Heart right ventricle (tissue), 16 donors: ENCODE data around the gene MBD2. TPM values are rescaled to one million over a fixed set of nuclear protein-coding genes. Genes with fewer than 3 reads are reported as not detected.

Experiments
- ATAC-seq, 8 donors: fragments of 200-7000 bp; cut with Tn5 transposase; one replicate each; pipeline ENCODE4 v1.9.1; 2020; ENCODE audit warnings: mild to moderate bottlenecking in 8 of 8, moderate library complexity in 8 of 8, moderate number of reproducible peaks in 1 of 8
- DNase-seq, 2 donors: peaks; one replicate each; pipeline ENCODE4 v3.0.0-alpha.2; 2020
- H3K27ac ChIP-seq, 10 donors: fragments of 200-600 bp; sonication (generic) in 2 of 10; one replicate each; pipeline versions ENCODE4 v1.5.0 to v1.8.0; 2020 to 2022; ENCODE audit warnings: mild to moderate bottlenecking in 3 of 10
- H3K27me3 ChIP-seq, 7 donors: fragments of 200-600 bp; one replicate each; pipeline ENCODE4 v1.8.0; 2021 to 2022; ENCODE audit warnings: mild to moderate bottlenecking in 2 of 7
- H3K36me3 ChIP-seq, 9 donors: fragments of 200-600 bp; sonication (generic) in 1 of 9; one replicate each; pipeline versions ENCODE4 v1.5.0 to v1.8.0; 2020 to 2022; ENCODE audit warnings: mild to moderate bottlenecking in 2 of 9
- H3K4me1 ChIP-seq, 9 donors: fragments of 200-600 bp; sonication (generic) in 1 of 9; one replicate each; pipeline versions ENCODE4 v1.5.0 to v1.8.0; 2020 to 2022; ENCODE audit warnings: mild to moderate bottlenecking in 4 of 9
- H3K4me3 ChIP-seq, 10 donors: fragments of 200-600 bp; sonication (generic) in 2 of 10; one replicate each; pipeline versions ENCODE4 v1.5.0 to v1.8.0; 2020 to 2022; ENCODE audit warnings: mild to moderate bottlenecking in 7 of 10, moderate library complexity in 2 of 10
- H3K9me3 ChIP-seq, 11 donors: fragments of 200-600 bp in 10 of 11; sonication (generic) in 2 of 11; one replicate each; pipeline versions ENCODE4 v1.5.0 to v1.8.0; 2013 to 2022; ENCODE audit warnings: mild to moderate bottlenecking in 2 of 11, control low read depth in 1 of 11, moderate library complexity in 1 of 11
- CTCF ChIP-seq, 9 donors: fragments of 200-600 bp; sonication (generic) in 2 of 9; IDR thresholded peaks; one replicate each; pipeline versions ENCODE4 v1.5.0 to v1.8.0; 2021 to 2022; ENCODE audit warnings: antibody characterized with exemption in 9 of 9, mild to moderate bottlenecking in 5 of 9, moderate library complexity in 1 of 9
- WGBS, 2 donors: extraction: QIAGEN DNeasy Blood & Tissue Kit; methylation state at CpG; one replicate each; pipeline ENCODE4 v1.1.7; 2013; ENCODE audit warnings: inconsistent platforms in 1 of 2; 5-methylcytosine and 5-hydroxymethylcytosine counted together
- intact Hi-C, 10 donors: fragments of 100-400 bp; cut with DNase I; formaldehyde crosslinking; loops; one replicate each; pipeline versions ENCODE4 v1.11.1 to v1.14.2; 2022
- polyA plus RNA-seq, 2 donors: library from polyadenylated mRNA; stranded (reverse); fragments of 200-250 nt; gene quantifications; one replicate each; pipeline ENCODE4 v1.2.3, GENCODE V29; 2013
- total RNA-seq, 10 donors: library from RNA; stranded (reverse); fragmentation: NEBNext Ultra II Directional in 3 of 10; extraction: Animal tissue kit (Norgen Biotek cat#: 25700) in 3 of 10; gene quantifications; one replicate each; pipeline versions ENCODE4 v1.2.1 to v1.2.4, GENCODE V29; 2021 to 2023
- donor health status: Arrhythmogenic right ventricular cardiomyopathy.
- donor health status: ischemic (EF 13 %, LVEDD 7.1; RV severe dilation, severe dysfunction).
- donor health status: healthy with polysubstance abuse.
- donor health status: DM: no; HTN: yes; CAD: no.
- donor health status: DM: no; HTN: no; CAD: no.
- donor health status: ischemic (EF 25% LVEDD 6.9; RV normal size, moderate dysfunction).
- donor health status: ischemic (EF 25% LVEDD 5.7; RV mildly dilated, moderate dysfunction).
- donor health status: healthy.
- donor health status: DM: yes; HTN: yes; CAD: no.
- donor health status: Ischemic cardiomyopathy.
- donor health status: ischemic (EF 35%, LVEDD 5.7; RV mildly dilated, moderate dysfunction).
- donor health status: nonischemic (EF 11% LVEDD 7.7; RV severe dilation, severe dysfunction).
- donor health status: DM: yes; HTN: yes; CAD: no.
- donor health status: PGD.
- donor health status: ischemic (EF 29% LVEDD 5.4; RV normal size, mild dysfunction).
- donor health status: nonischemic (EF 23%, LVEDD 6.1; RV moderate dilation, normal function).

Gene MBD2
- total and polyA plus RNA-seq, 12 donors = 19.6 to 61.3 (median 41.5) TPM

- H3K4me1 ChIP-seq = no peaks in the 10 kb centered on the region
- no peak overlapping the region for H3K4me3 ChIP-seq
- H3K27ac ChIP-seq = no peak overlapping the region
- no peak for TF ChIP-seq CTCF (IDR thresholded peaks at IDR 0.05)
- no peaks in the 10 kb centered on the region for H3K27me3 ChIP-seq
- no peak for ATAC-seq
- WGBS, 2 donors = 94 to 97% methylated on average over 3 of the region's 3 CpGs
- no peak for DNase-seq
- peaks cover 0 to 78% (median 8%) of the 10 kb centered on the region in 9 donors for H3K36me3 ChIP-seq
- intact Hi-C loops = no loop called here
- H3K9me3 ChIP-seq = no peaks in the 10 kb centered on the region
Measured at GRCh38 chr18:54187372-54187771, 37.1 kb downstream of the MBD2 start.

GRCh38 chr18:54184836-54185235 is 39.6 kb downstream of the MBD2 start:
- no peak for TF ChIP-seq CTCF (IDR thresholded peaks at IDR 0.05)
- Histone ChIP-seq H3K27me3 (no peaks in the 10 kb centered on the region), H3K27ac (no peak overlapping the region), H3K4me1 (no peaks in the 10 kb centered on the region), H3K4me3 (no peak overlapping the region), H3K36me3 (peaks cover 0 to 78% (median 8%) of the 10 kb centered on the region in 9 donors), H3K9me3 (no peaks in the 10 kb centered on the region)
- no peak for DNase-seq
- ATAC-seq = no peak
- intact Hi-C loops = no loop called here

- no peak overlapping the region for H3K4me3 ChIP-seq
- no peak for ATAC-seq
Measured at GRCh38 chr18:54183390-54183789, 41.1 kb downstream of the MBD2 start.

GRCh38 chr18:54181856-54182602 is 42.4 kb downstream of the MBD2 start:
- Histone ChIP-seq H3K9me3 (no peaks in the 10 kb centered on the region), H3K27ac (no peak overlapping the region), H3K4me3 (no peak overlapping the region), H3K4me1 (no peaks in the 10 kb centered on the region), H3K36me3 (peaks cover 0 to 62% (median 0%) of the 10 kb centered on the region in 9 donors), H3K27me3 (no peaks in the 10 kb centered on the region)
- no peak for TF ChIP-seq CTCF (IDR thresholded peaks at IDR 0.05)
- no peak for DNase-seq
- no peak for ATAC-seq
- WGBS, 2 donors = 88 to 95% methylated on average over 1 of the region's 1 CpG
- intact Hi-C loops = no loop called here

More at GRCh38 chr18:54183390-54183789, 41.1 kb downstream of the MBD2 start:
- no peaks in the 10 kb centered on the region for H3K27me3 ChIP-seq
- DNase-seq = no peak
- no peak overlapping the region for H3K27ac ChIP-seq
- peaks cover 0 to 67% (median 8%) of the 10 kb centered on the region in 9 donors for H3K36me3 ChIP-seq
- intact Hi-C loops = no loop called here
- no peaks in the 10 kb centered on the region for H3K9me3 ChIP-seq
- TF ChIP-seq CTCF (IDR thresholded peaks at IDR 0.05) = no peak
- no peaks in the 10 kb centered on the region for H3K4me1 ChIP-seq
- WGBS, 2 donors = 90 to 93% methylated on average over 3 of the region's 3 CpGs
